ENCODE data around the gene OXTR. TPM values are rescaled to one million over a fixed set of nuclear protein-coding genes. Genes with fewer than 3 reads are reported as not detected.
A peak's percentile ranks its signal among the peaks of the same experiment; 100 is the strongest.

OXTR gene
- total RNA-seq, 1 donor: 2.5 TPM

DNA sequence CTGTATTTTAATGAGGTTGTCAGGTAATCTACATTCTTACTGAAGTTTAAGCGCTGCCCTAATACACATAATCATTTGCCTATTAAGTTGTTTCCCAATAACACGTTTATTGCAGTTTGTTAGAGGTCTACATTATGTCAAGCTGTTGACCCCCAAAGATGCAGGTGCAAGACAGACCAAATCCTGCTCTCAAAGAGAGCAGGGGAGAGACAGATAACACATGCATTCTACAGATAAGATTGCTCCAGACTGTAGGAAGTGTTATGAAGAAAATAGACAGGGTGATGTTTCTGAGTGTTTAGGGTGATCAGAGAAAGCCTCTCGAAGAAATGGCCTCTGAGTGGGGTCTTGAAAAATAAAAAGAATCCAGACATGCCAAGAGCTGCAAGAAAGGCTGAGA, 24.8 kb upstream of the OXTR start:
- Histone ChIP-seq H3K4me1 (ENCODE audit: insufficient read depth, low read length) (peaks cover 3% of the 10 kb centered on the region), H3K9me3 (ENCODE audit: low read depth, low read length) (peaks cover 2% of the 10 kb centered on the region), H3K27me3 (ENCODE audit: insufficient read depth, low read length) (no peaks in the 10 kb centered on the region), H3K4me2 (ENCODE audit: insufficient read depth, low read length) (no peak overlapping the region), H3K27ac (ENCODE audit: low read depth, low read length) (no peak overlapping the region), H2AFZ (ENCODE audit: low read length) (no peak overlapping the region), H3K4me3 (ENCODE audit: insufficient read depth, low read length) (no peak overlapping the region), H3K79me2 (ENCODE audit: insufficient read depth, low read length) (no peaks in the 10 kb centered on the region), H3K36me3 (ENCODE audit: insufficient read depth, low read length) (no peaks in the 10 kb centered on the region), H4K20me1 (ENCODE audit: insufficient read depth, low read length) (no peaks in the 10 kb centered on the region)
- TF ChIP-seq, protein P1, sequence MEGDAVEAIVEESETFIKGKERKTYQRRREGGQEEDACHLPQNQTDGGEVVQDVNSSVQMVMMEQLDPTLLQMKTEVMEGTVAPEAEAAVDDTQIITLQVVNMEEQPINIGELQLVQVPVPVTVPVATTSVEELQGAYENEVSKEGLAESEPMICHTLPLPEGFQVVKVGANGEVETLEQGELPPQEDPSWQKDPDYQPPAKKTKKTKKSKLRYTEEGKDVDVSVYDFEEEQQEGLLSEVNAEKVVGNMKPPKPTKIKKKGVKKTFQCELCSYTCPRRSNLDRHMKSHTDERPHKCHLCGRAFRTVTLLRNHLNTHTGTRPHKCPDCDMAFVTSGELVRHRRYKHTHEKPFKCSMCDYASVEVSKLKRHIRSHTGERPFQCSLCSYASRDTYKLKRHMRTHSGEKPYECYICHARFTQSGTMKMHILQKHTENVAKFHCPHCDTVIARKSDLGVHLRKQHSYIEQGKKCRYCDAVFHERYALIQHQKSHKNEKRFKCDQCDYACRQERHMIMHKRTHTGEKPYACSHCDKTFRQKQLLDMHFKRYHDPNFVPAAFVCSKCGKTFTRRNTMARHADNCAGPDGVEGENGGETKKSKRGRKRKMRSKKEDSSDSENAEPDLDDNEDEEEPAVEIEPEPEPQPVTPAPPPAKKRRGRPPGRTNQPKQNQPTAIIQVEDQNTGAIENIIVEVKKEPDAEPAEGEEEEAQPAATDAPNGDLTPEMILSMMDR (IDR thresholded peaks at IDR 0.05; ENCODE audit: extremely low read depth, low read depth, low read length): no peak
- no peak for DNase-seq (ENCODE audit: insufficient read length, low spot score, missing footprints)

- Histone ChIP-seq H4K20me1 (ENCODE audit: insufficient read depth, low read length) (no peaks in the 10 kb centered on the region), H3K27ac (ENCODE audit: low read depth, low read length) (no peak overlapping the region), H3K9me3 (ENCODE audit: low read depth, low read length) (peaks cover 2% of the 10 kb centered on the region), H2AFZ (ENCODE audit: low read length) (peak overlapping the region; percentile 41), H3K4me1 (ENCODE audit: insufficient read depth, low read length) (peaks cover 3% of the 10 kb centered on the region), H3K4me2 (ENCODE audit: insufficient read depth, low read length) (no peak overlapping the region), H3K27me3 (ENCODE audit: insufficient read depth, low read length) (no peaks in the 10 kb centered on the region), H3K4me3 (ENCODE audit: insufficient read depth, low read length) (no peak overlapping the region), H3K36me3 (ENCODE audit: insufficient read depth, low read length) (no peaks in the 10 kb centered on the region), H3K79me2 (ENCODE audit: insufficient read depth, low read length) (no peaks in the 10 kb centered on the region)
- DNase-seq (ENCODE audit: insufficient read length, low spot score, missing footprints): peak; percentile 89
- TF ChIP-seq, protein P1 (IDR thresholded peaks at IDR 0.05; ENCODE audit: extremely low read depth, low read depth, low read length): no peak
Measured at GRCh38 chr3:8793242-8793641, 23.8 kb upstream of the OXTR start.

DNA sequence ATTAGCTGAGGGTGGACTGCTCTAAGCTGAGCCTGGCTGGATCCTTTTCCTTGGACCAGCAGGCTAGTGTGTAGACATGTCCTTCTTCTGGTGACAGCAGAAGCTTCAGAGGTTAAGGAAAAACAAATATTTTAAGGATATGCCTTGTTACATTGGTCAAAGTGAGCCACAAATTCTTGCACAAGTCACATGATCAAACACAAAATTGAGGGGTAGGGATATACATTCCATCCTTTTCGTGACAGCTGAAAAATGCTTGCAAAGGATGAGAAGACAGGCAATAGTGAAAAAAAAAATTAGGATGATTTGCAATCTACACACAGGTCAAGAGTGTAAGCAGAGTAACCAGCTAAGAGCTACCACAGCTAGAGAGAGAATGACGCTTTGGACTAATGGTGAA, 21.1 kb upstream of the OXTR start:
- H4K20me1 ChIP-seq (ENCODE audit: insufficient read depth, low read length): no peaks in the 10 kb centered on the region
- DNase-seq (ENCODE audit: insufficient read length, low spot score, missing footprints): no peak

DNA sequence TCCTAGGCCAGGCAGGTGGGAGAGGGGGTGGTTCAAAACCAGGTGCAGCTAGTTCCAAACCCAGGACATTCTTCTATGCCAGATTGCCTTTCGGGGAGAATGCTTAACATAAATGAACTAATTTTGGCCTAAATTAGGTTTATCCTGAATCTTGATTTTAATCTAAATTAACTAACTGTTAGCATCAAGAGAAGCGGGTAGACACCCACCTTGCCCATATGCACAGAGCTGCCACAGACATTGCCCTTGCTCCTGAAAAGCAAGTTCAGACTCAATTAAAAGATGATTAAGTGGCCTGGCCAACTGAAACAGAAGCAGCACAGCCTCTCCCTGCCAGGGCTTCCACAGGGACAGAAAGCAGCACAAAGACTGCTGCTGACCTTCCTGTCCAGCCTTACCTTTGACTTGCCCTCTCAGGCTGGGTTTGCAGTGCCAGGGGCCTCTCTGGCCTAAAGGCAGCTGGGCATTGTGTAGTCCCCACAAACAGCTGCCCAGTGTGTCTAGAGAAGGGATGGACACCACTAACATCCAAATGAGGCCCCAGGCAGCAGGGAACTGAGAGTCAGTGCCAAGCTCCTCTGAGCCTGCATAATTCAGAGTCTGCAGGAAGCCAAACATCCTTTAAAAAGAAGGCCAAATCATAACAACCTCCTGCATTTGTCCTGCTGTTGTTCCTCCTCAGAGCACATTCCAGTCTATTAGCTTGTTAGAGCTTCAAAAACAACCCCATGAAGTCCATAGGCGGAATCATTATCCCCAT, 15.4 kb upstream of the OXTR start:
- no peak overlapping the region for H3K4me2 ChIP-seq (ENCODE audit: insufficient read depth, low read length)
- no peak for DNase-seq (ENCODE audit: insufficient read length, low spot score, missing footprints)
- no peaks in the 10 kb centered on the region for H3K27me3 ChIP-seq (ENCODE audit: insufficient read depth, low read length)
- TF ChIP-seq, protein P1 (IDR thresholded peaks at IDR 0.05; ENCODE audit: extremely low read depth, low read depth, low read length): no peak
- peaks cover 2% of the 10 kb centered on the region for H3K9me3 ChIP-seq (ENCODE audit: low read depth, low read length)
- no peak overlapping the region for H2AFZ ChIP-seq (ENCODE audit: low read length)
- H3K79me2 ChIP-seq (ENCODE audit: insufficient read depth, low read length): no peaks in the 10 kb centered on the region
- H4K20me1 ChIP-seq (ENCODE audit: insufficient read depth, low read length): no peaks in the 10 kb centered on the region
- no peak overlapping the region for H3K27ac ChIP-seq (ENCODE audit: low read depth, low read length)
- H3K4me1 ChIP-seq (ENCODE audit: insufficient read depth, low read length): no peaks in the 10 kb centered on the region
- H3K4me3 ChIP-seq (ENCODE audit: insufficient read depth, low read length): no peak overlapping the region
- H3K36me3 ChIP-seq (ENCODE audit: insufficient read depth, low read length): no peaks in the 10 kb centered on the region

More for the DNA sequence above, 21.1 kb upstream of the OXTR start:
- H3K4me3 ChIP-seq (ENCODE audit: insufficient read depth, low read length): no peak overlapping the region
- no peaks in the 10 kb centered on the region for H3K79me2 ChIP-seq (ENCODE audit: insufficient read depth, low read length)
- H2AFZ ChIP-seq (ENCODE audit: low read length): no peak overlapping the region
- H3K4me2 ChIP-seq (ENCODE audit: insufficient read depth, low read length): no peak overlapping the region
- TF ChIP-seq, protein P1 (IDR thresholded peaks at IDR 0.05; ENCODE audit: extremely low read depth, low read depth, low read length): no peak
- H3K4me1 ChIP-seq (ENCODE audit: insufficient read depth, low read length): peaks cover 3% of the 10 kb centered on the region
- H3K36me3 ChIP-seq (ENCODE audit: insufficient read depth, low read length): no peaks in the 10 kb centered on the region
- peaks cover 2% of the 10 kb centered on the region for H3K9me3 ChIP-seq (ENCODE audit: low read depth, low read length)
- H3K27ac ChIP-seq (ENCODE audit: low read depth, low read length): no peak overlapping the region
- H3K27me3 ChIP-seq (ENCODE audit: insufficient read depth, low read length): no peaks in the 10 kb centered on the region

Data from osteoblast (primary cell).